HCT116 (cell line): Measurements from ENCODE around the gene HIRA. TPM values are rescaled to one million over a fixed set of nuclear protein-coding genes. Genes with fewer than 3 reads are reported as not detected.

Source experiments
- ATAC-seq: fragments of 200-7000 bp; cut with Tn5 transposase; 2 replicates; pipeline ENCODE4 v1.9.1; 2020; ENCODE audit warnings: mild to moderate bottlenecking, moderate library complexity
- BruUV-seq: library from RNA; stranded (reverse); fragments of 400-500 nt; replicated peaks from 2 replicates; lab custom pipeline; 2021; lab: Mats Ljungman, UMichigan
- CTCF ChIA-PET: fragments of 300-600 bp; sonication (Branson Sonifier 250); formaldehyde crosslinking; loops from one replicate; lab custom pipeline; 2021; ENCODE audit warnings: antibody characterized with exemption; lab: Charles Lee
- POLR2A ChIA-PET: fragments of 300-600, 350-600 bp; sonication (Branson Sonifier 250); formaldehyde crosslinking; loops from one replicate; lab custom pipeline; 2021; ENCODE audit warnings: antibody characterized with exemption; lab: Charles Lee
- RAD21 ChIA-PET, 2 experiments: fragments of 300-600 bp; sonication (Branson Sonifier 250); formaldehyde crosslinking; loops; one replicate each; lab custom pipeline; 2023; ENCODE audit warnings: low total read pairs in 2 of 2; ENCODE audit not compliant: uncharacterized antibody in 2 of 2, unreplicated experiment in 2 of 2, low non-redundant PET in 1 of 2; lab: Charles Lee
- DNase-seq: peaks from one replicate; pipeline ENCODE4 v3.0.0-alpha.2; 2010; ENCODE audit warnings: low read depth, low spot score
- H2AFZ ChIP-seq: fragments of 200-600 bp; shearing (Covaris generic), sonication (generic); 2 replicates; pipeline ENCODE4 v1.6.1; 2017; ENCODE audit warnings: low read depth, mixed run types, mixed read lengths, antibody characterized with exemption, low read length; ENCODE audit not compliant: poor library complexity, severe bottlenecking
- H3K27ac ChIP-seq: 2 replicates; pipeline ENCODE4 v1.5.1; 2012; ENCODE audit warnings: low read depth, low read length
- H3K27me3 ChIP-seq: fragments of 200-600 bp; sonication (generic); 2 replicates; pipeline ENCODE4 v1.6.1; 2016; ENCODE audit warnings: mixed run types, low read length, mixed read lengths; ENCODE audit not compliant: insufficient read depth
- H3K36me3 ChIP-seq, 2 experiments: fragments of 200-500 bp in 1 of 2; fragments of 200-600 bp in 1 of 2; sonication (Bioruptor generic) in 1 of 2; sonication (generic) in 1 of 2; 2 replicates each; pipeline versions ENCODE4 v1.5.1 to v1.6.1; 2014 to 2016; ENCODE audit warnings: low read length in 2 of 2, inconsistent platforms in 1 of 2, mixed read lengths in 1 of 2, mixed run types in 1 of 2; ENCODE audit not compliant: insufficient read depth in 2 of 2, control insufficient read depth in 1 of 2
- H3K4me1 ChIP-seq, 2 experiments: fragments of 200-600 bp in 1 of 2; sonication (generic) in 1 of 2; 2 replicates each; pipeline versions ENCODE4 v1.5.1 to v1.6.1; 2012 to 2017; ENCODE audit warnings: low read length in 2 of 2, inconsistent platforms in 1 of 2, mild to moderate bottlenecking in 1 of 2, mixed read lengths in 1 of 2, mixed run types in 1 of 2, moderate library complexity in 1 of 2; ENCODE audit not compliant: insufficient read depth in 2 of 2, control insufficient read depth in 1 of 2
- H3K4me2 ChIP-seq: fragments of 200-600 bp; sonication (generic); 2 replicates; pipeline ENCODE4 v1.6.1; 2017; ENCODE audit warnings: mixed run types, low read length, mixed read lengths
- H3K4me3 ChIP-seq, 2 experiments: fragments of 200-600 bp in 1 of 2; sonication (generic) in 1 of 2; replicated peaks in 1 of 2; 2 replicates each; pipeline ENCODE4 v1.5.1; 2011 to 2016; ENCODE audit warnings: low read length in 2 of 2, control low read depth in 1 of 2, low read depth in 1 of 2, mild to moderate bottlenecking in 1 of 2, mixed read lengths in 1 of 2, mixed run types in 1 of 2
- H3K79me2 ChIP-seq: fragments of 200-600 bp; sonication (generic); 2 replicates; pipeline ENCODE4 v1.6.1; 2017; ENCODE audit warnings: mild to moderate bottlenecking, mixed run types, low read length, moderate library complexity, mixed read lengths; ENCODE audit not compliant: insufficient read depth
- H3K9ac ChIP-seq: fragments of 200-600 bp; sonication (generic); 2 replicates; pipeline ENCODE4 v1.6.1; 2016; ENCODE audit warnings: low read length, mixed read lengths
- H3K9me2 ChIP-seq: fragments of 200-600 bp; sonication (generic), shearing (Covaris generic); 2 replicates; pipeline ENCODE4 v1.6.1; 2017; ENCODE audit warnings: mixed run types, mild to moderate bottlenecking, moderate library complexity; ENCODE audit not compliant: insufficient read depth
- H3K9me3 ChIP-seq, 2 experiments: fragments of 200-500 bp in 1 of 2; fragments of 200-600 bp in 1 of 2; sonication (Bioruptor generic) in 1 of 2; sonication (generic) in 1 of 2; 2 replicates each; pipeline ENCODE4 v1.6.1; 2014 to 2017; ENCODE audit warnings: low read length in 2 of 2, mixed read lengths in 2 of 2, inconsistent platforms in 1 of 2, low read depth in 1 of 2, mild to moderate bottlenecking in 1 of 2, mixed run types in 1 of 2, moderate library complexity in 1 of 2; ENCODE audit not compliant: control insufficient read depth in 1 of 2, insufficient read depth in 1 of 2
- H4K20me1 ChIP-seq: fragments of 200-600 bp; sonication (generic), shearing (Covaris generic); 2 replicates; pipeline ENCODE4 v1.6.1; 2017; ENCODE audit warnings: mixed run types, mild to moderate bottlenecking, moderate library complexity; ENCODE audit not compliant: insufficient read depth
- CBX3 ChIP-seq: IDR thresholded peaks from 2 replicates; pipeline ENCODE4 v1.6.1; 2012; ENCODE audit warnings: low read depth
- EGR1 ChIP-seq: IDR thresholded peaks from 2 replicates; pipeline ENCODE4 v1.6.1; 2012; ENCODE audit warnings: low read depth
- ELF1 ChIP-seq: IDR thresholded peaks from 2 replicates; pipeline ENCODE4 v1.6.1; 2012; ENCODE audit warnings: low read depth, borderline replicate concordance
- EZH2 ChIP-seq: fragments of 200-600 bp; sonication (generic); IDR thresholded peaks from 2 replicates; pipeline ENCODE4 v1.6.1; 2017; ENCODE audit warnings: antibody characterized with exemption, mixed run types
- EZH2phosphoT487 ChIP-seq: fragments of 200-600 bp; IDR thresholded peaks from 2 replicates; pipeline ENCODE4 v1.6.1; 2018; ENCODE audit warnings: antibody characterized with exemption, borderline replicate concordance
- JUND ChIP-seq: IDR thresholded peaks from 2 replicates; pipeline ENCODE4 v1.6.1; 2012
- POLR2AphosphoS5 ChIP-seq: IDR thresholded peaks from 2 replicates; pipeline ENCODE4 v1.6.1; 2011; ENCODE audit warnings: mild to moderate bottlenecking, low read depth, low read length, moderate library complexity
- RAD21 ChIP-seq: IDR thresholded peaks from 2 replicates; pipeline ENCODE4 v1.6.1; 2012; ENCODE audit warnings: low read depth, mild to moderate bottlenecking
- SIN3A ChIP-seq: IDR thresholded peaks from 2 replicates; pipeline ENCODE4 v1.6.1; 2012; ENCODE audit warnings: low read depth
- SP1 ChIP-seq: IDR thresholded peaks from 2 replicates; pipeline ENCODE4 v1.6.1; 2012; ENCODE audit warnings: low read depth
- TCF7L2 ChIP-seq: IDR thresholded peaks from 2 replicates; pipeline ENCODE4 v1.7.0; 2011; ENCODE audit warnings: borderline replicate concordance, inconsistent platforms; ENCODE audit not compliant: insufficient read depth, insufficient read length; ENCODE audit errors: extremely low read depth
- ZFX ChIP-seq: fragments of 450-650 bp; IDR thresholded peaks from 2 replicates; pipeline ENCODE4 v1.6.1; 2017
- ZNF274 ChIP-seq: fragments of 200-500 bp; sonication (Bioruptor generic); IDR thresholded peaks from 2 replicates; pipeline ENCODE4 v1.6.1; 2014; ENCODE audit warnings: mild to moderate bottlenecking, low read depth, low read length, inconsistent platforms
- intact Hi-C: fragments of 100-400 bp; cut with micrococcal nuclease; formaldehyde crosslinking; loops from 2 replicates; pipeline ENCODE4 v1.10.0; 2022
- total RNA-seq: library from RNA; stranded (reverse); gene quantifications from one replicate; pipeline ENCODE4 v1.2.1, GENCODE V29; 2021; ENCODE audit not compliant: unreplicated experiment

Gene HIRA
- total RNA-seq, 1 experiment from 2014 or later = 30.6 TPM

DNA sequence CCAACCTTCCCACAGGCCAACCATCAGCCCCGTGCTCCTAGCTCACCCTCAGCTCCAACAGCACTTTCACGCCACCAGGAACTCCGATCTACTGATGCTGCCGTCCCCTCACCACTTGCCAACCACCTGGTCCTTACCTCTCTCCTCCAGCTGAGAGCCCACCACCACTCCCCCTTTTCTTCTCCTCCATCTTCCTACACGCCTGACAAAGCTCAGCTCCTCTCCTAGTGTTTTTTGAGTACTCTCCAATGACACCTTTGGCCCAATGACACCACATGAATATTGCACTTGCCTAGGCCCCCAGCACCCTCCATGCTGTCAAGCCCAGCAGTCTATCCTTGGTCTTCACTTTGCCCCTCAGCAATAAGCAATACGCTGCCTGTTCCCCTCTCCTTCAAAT is 30.7 kb downstream of the HIRA start:
- H3K9me2 ChIP-seq = no peaks in the 10 kb centered on the region
- TF ChIP-seq EZH2 (no peak), TCF7L2 (no peak), ZFX (no peak), EGR1 (no peak), CBX3 (no peak), POLR2AphosphoS5 (no peak), JUND (no peak), RAD21 (no peak), ZNF274 (no peak), SIN3A (no peak), ELF1 (no peak)
- TF ChIP-seq, all 23 proteins: peak for 0
- no peak overlapping the region for H3K4me3 ChIP-seq
- ChIA-PET CTCF (no interaction called here), POLR2A (no interaction called here), RAD21 (no interaction called here)
- H3K9me3 ChIP-seq = no peaks in the 10 kb centered on the region
- intact Hi-C loops = no loop called here
- no peak overlapping the region for H3K4me2 ChIP-seq
- H3K79me2 ChIP-seq = no peaks in the 10 kb centered on the region
- H4K20me1 ChIP-seq = no peaks in the 10 kb centered on the region
- no peak for DNase-seq
- peaks cover 0 to 10% of the 10 kb centered on the region in 2 experiments; a peak in 2 of 4 replicates for H3K4me1 ChIP-seq
- BruUV-seq = no TSS peak
- no peaks in the 10 kb centered on the region for H3K27me3 ChIP-seq
- no peak overlapping the region for H2AFZ ChIP-seq
- no peak overlapping the region for H3K27ac ChIP-seq
- H3K36me3 ChIP-seq = peaks cover 21 to 22% of the 10 kb centered on the region in 2 experiments; a peak in 3 of 4 replicates
- no peak for ATAC-seq
- H3K9ac ChIP-seq = no peak overlapping the region

DNA sequence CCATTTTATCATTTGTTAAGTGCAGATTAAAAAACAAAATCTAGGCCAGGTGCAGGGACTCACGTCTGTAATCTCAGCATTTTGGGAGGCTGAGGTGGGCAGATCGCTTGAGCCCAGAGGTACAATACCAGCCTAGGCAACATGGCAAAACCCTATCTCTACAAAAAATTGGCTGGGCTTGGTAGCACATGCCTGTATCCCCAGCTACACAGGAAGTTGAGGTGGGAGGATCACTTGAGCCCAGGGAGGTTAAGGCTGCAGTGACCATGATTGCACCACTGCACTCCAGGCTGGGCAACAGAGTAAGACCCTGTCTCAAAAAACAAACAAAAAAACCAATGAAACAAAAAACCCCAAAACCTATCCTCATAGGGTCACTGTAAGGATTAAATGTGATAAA is 32.9 kb downstream of the HIRA start:
- H4K20me1 ChIP-seq = no peaks in the 10 kb centered on the region
- POLR2A ChIA-PET = no interaction called here
- peaks cover 0 to 4% of the 10 kb centered on the region in 2 experiments; a peak in 2 of 4 replicates for H3K4me1 ChIP-seq
- no peaks in the 10 kb centered on the region for H3K27me3 ChIP-seq
- TF ChIP-seq POLR2AphosphoS5 (no peak), EZH2phosphoT487 (no peak), TCF7L2 (no peak), ELF1 (no peak), SP1 (no peak)
- no peak overlapping the region for H3K27ac ChIP-seq
- CTCF ChIA-PET = no interaction called here
- no peak overlapping the region for H2AFZ ChIP-seq
- no peak overlapping the region for H3K4me3 ChIP-seq
- intact Hi-C loops = no loop called here
- peaks cover 17 to 26% of the 10 kb centered on the region in 2 experiments; a peak in 3 of 4 replicates for H3K36me3 ChIP-seq
- H3K9me3 ChIP-seq = no peaks in the 10 kb centered on the region
- no TSS peak for BruUV-seq
- RAD21 ChIA-PET = no interaction called here
- ATAC-seq (no peak), DNase-seq (no peak)
- H3K9me2 ChIP-seq = no peaks in the 10 kb centered on the region
- no peaks in the 10 kb centered on the region for H3K79me2 ChIP-seq
- H3K9ac ChIP-seq = no peak overlapping the region
- no peak overlapping the region for H3K4me2 ChIP-seq
